ENCODE measurements around the gene CRYZL1. TPM values are rescaled to one million over a fixed set of nuclear protein-coding genes. Genes with fewer than 3 reads are reported as not detected.

The CRYZL1 gene
- 10 to 100 TPM; 28.0 to 32.8 (median 30.2) TPM for total RNA-seq (2021; fragmentation: NEBNext Ultra II Directional; extraction: Animal tissue kit (Norgen Biotek cat#: 25700))
- long read RNA-seq, transcript CRYZL1-204 (13 exons, 1,617 nt) = major isoform, 26 of 52 reads
- long read RNA-seq, partial matches to known transcripts = 6 of 52 reads
- long read RNA-seq, other reads (novel, unspliced or antisense) = 15 of 52 reads

GRCh38 chr21:33641352-33642026 is at the start of gene CRYZL1:
CRYZL1 (minus strand) TSS chr21:33641741; CDS start chr21:33631551, 10,190 bp downstream.
- H3K9me3 Mint-ChIP-seq = no peaks in the 10 kb centered on the region
- peak within 1 kb of the TSS; percentile 91 for H3K4me3 Mint-ChIP-seq
- no peak for TF ChIP-seq CTCF (IDR thresholded peaks at IDR 0.05)

GRCh38 chr21:33690874-33691273 is 49.3 kb upstream of the CRYZL1 start:
- H3K27ac Mint-ChIP-seq = no peak overlapping the region
- no peaks in the 10 kb centered on the region for H3K9me3 Mint-ChIP-seq
- H3K36me3 Mint-ChIP-seq (ENCODE audit: low read depth) = 0 out of 2 replicates have a peak, but pooled peaks cover 4% of the 10 kb centered on the region
- no peak for DNase-seq
- H3K4me1 Mint-ChIP-seq (ENCODE audit: low read depth) = peaks cover 47% of the 10 kb centered on the region
- H3K27me3 Mint-ChIP-seq (ENCODE audit: insufficient read depth) = no peaks in the 10 kb centered on the region; the same call in none of the 2 replicates
- no peak overlapping the region for H3K4me3 Mint-ChIP-seq
- TF ChIP-seq CTCF (IDR thresholded peaks at IDR 0.05) = no peak

More at GRCh38 chr21:33641352-33642026, at the start of gene CRYZL1:
- no peaks in the 10 kb centered on the region; the same call in 1 of the 2 replicates for H3K27me3 Mint-ChIP-seq (ENCODE audit: insufficient read depth)
- H3K4me1 Mint-ChIP-seq (ENCODE audit: low read depth) = peaks cover 22% of the 10 kb centered on the region
- DNase-seq = peak; percentile 100
- H3K36me3 Mint-ChIP-seq (ENCODE audit: low read depth) = peaks cover 12% of the 10 kb centered on the region; the same call in 1 of the 2 replicates
- peak within 1 kb of the TSS; percentile 95 for H3K27ac Mint-ChIP-seq

- Mint-ChIP-seq H3K27me3 (ENCODE audit: insufficient read depth) (no peaks in the 10 kb centered on the region), H3K9me3 (no peaks in the 10 kb centered on the region), H3K4me3 (peak overlapping the region; percentile 4; the same call in 1 of the 2 replicates), H3K27ac (peak overlapping the region; percentile 43; the same call in 1 of the 2 replicates), H3K4me1 (ENCODE audit: low read depth) (peaks cover 64% of the 10 kb centered on the region), H3K36me3 (ENCODE audit: low read depth) (0 out of 2 replicates have a peak, but pooled peaks cover 4% of the 10 kb centered on the region)
- no peak for TF ChIP-seq CTCF (IDR thresholded peaks at IDR 0.05)
- no peak for DNase-seq
These were observed 46.8 kb upstream of the CRYZL1 start for GRCh38 chr21:33688353-33688752.

GRCh38 chr21:33687634-33688033 is 46.1 kb upstream of the CRYZL1 start:
- no peak for TF ChIP-seq CTCF (IDR thresholded peaks at IDR 0.05)
- H3K36me3 Mint-ChIP-seq (ENCODE audit: low read depth) = 0 out of 2 replicates have a peak, but pooled peaks cover 4% of the 10 kb centered on the region
- H3K4me1 Mint-ChIP-seq (ENCODE audit: low read depth) = peaks cover 72% of the 10 kb centered on the region
- peak overlapping the region; percentile 59; the same call in 1 of the 2 replicates for H3K27ac Mint-ChIP-seq
- no peak for DNase-seq
- H3K4me3 Mint-ChIP-seq = peak overlapping the region; percentile 62
- no peaks in the 10 kb centered on the region for H3K9me3 Mint-ChIP-seq
- H3K27me3 Mint-ChIP-seq (ENCODE audit: insufficient read depth) = no peaks in the 10 kb centered on the region

- peak overlapping the region; percentile 80 for H3K27ac Mint-ChIP-seq
- H3K36me3 Mint-ChIP-seq (ENCODE audit: low read depth) = 0 out of 2 replicates have a peak, but pooled peaks cover 4% of the 10 kb centered on the region
- peaks cover 75% of the 10 kb centered on the region for H3K4me1 Mint-ChIP-seq (ENCODE audit: low read depth)
- no peak for TF ChIP-seq CTCF (IDR thresholded peaks at IDR 0.05)
- no peaks in the 10 kb centered on the region for H3K9me3 Mint-ChIP-seq
- no peaks in the 10 kb centered on the region for H3K27me3 Mint-ChIP-seq (ENCODE audit: insufficient read depth)
- peak overlapping the region; percentile 47 for H3K4me3 Mint-ChIP-seq
- DNase-seq = no peak
These were observed 44.8 kb upstream of the CRYZL1 start for GRCh38 chr21:33686386-33686785.
